Neural cell (in vitro differentiated cells): Measurements from ENCODE around the gene SPAG16. TPM values are rescaled to one million over a fixed set of nuclear protein-coding genes. Genes with fewer than 3 reads are reported as not detected.

ENCODE experiments used
- H2AFZ ChIP-seq: fragments of 200-600, 300-800 bp; sonication (generic), shearing (Covaris generic); 2 replicates; pipeline ENCODE4 v1.6.0; 2014; ENCODE audit warnings: low read depth, mild to moderate bottlenecking, antibody characterized with exemption, low read length, moderate library complexity
- H3F3A ChIP-seq: fragments of 200-600 bp; shearing (Covaris generic); 2 replicates; pipeline ENCODE4 v1.6.1; 2016; ENCODE audit warnings: mild to moderate bottlenecking, moderate library complexity, mixed read lengths, antibody characterized with exemption, low read length; ENCODE audit not compliant: insufficient read depth, poor library complexity, severe bottlenecking
- H3K27ac ChIP-seq: fragments of 200-600, 300-800 bp; sonication (generic), shearing (Covaris generic); 2 replicates; pipeline ENCODE4 v1.5.1; 2014; ENCODE audit warnings: mild to moderate bottlenecking, low read length, moderate library complexity
- H3K27me3 ChIP-seq: fragments of 300-800, 200-600 bp; sonication (generic), shearing (Covaris generic); 2 replicates; pipeline ENCODE4 v1.6.0; 2014; ENCODE audit warnings: mild to moderate bottlenecking, low read depth, low read length, moderate library complexity; ENCODE audit not compliant: insufficient read depth
- H3K36me3 ChIP-seq: fragments of 300-800, 200-600 bp; sonication (generic), shearing (Covaris generic); 2 replicates; pipeline ENCODE4 v1.5.1; 2014; ENCODE audit warnings: mild to moderate bottlenecking, antibody characterized with exemption, low read length, moderate library complexity; ENCODE audit not compliant: insufficient read depth
- H3K4me2 ChIP-seq: fragments of 300-800, 200-600 bp; sonication (generic), shearing (Covaris generic); 2 replicates; pipeline ENCODE4 v1.6.0; 2014; ENCODE audit warnings: mild to moderate bottlenecking, low read length
- H3K4me3 ChIP-seq: fragments of 300-800, 200-600 bp; sonication (generic), shearing (Covaris generic); 2 replicates; pipeline ENCODE4 v1.5.1; 2014; ENCODE audit warnings: mild to moderate bottlenecking, low read length, moderate library complexity
- H3K79me2 ChIP-seq: fragments of 200-600 bp; shearing (Covaris generic); replicated peaks from 2 replicates; pipeline ENCODE4 v1.6.0; 2014; ENCODE audit warnings: mild to moderate bottlenecking, low read length, moderate library complexity; ENCODE audit not compliant: insufficient read depth
- H3K9ac ChIP-seq: fragments of 300-800, 200-600 bp; sonication (generic), shearing (Covaris generic); 2 replicates; pipeline ENCODE4 v1.6.1; 2016; ENCODE audit warnings: mild to moderate bottlenecking, low read length, mixed read lengths
- H3K9me2 ChIP-seq: fragments of 200-600 bp; shearing (Covaris generic); 2 replicates; pipeline ENCODE4 v1.6.1; 2016; ENCODE audit warnings: mild to moderate bottlenecking, low read length, mixed read lengths; ENCODE audit not compliant: insufficient read depth
- H3K9me3 ChIP-seq: fragments of 200-600, 300-800 bp; sonication (generic), shearing (Covaris generic); 2 replicates; pipeline ENCODE4 v1.6.1; 2016; ENCODE audit warnings: mild to moderate bottlenecking, mixed run types, low read length, moderate library complexity, mixed read lengths
- H4K20me1 ChIP-seq: fragments of 200-600 bp; shearing (Covaris generic); 2 replicates; pipeline ENCODE4 v1.6.1; 2016; ENCODE audit warnings: mild to moderate bottlenecking, mixed run types; ENCODE audit not compliant: insufficient read depth
- CTCF ChIP-seq: fragments of 450-650 bp; IDR thresholded peaks from 2 replicates; pipeline ENCODE4 v1.5.1; 2014; ENCODE audit warnings: antibody characterized with exemption, mild to moderate bottlenecking, moderate library complexity; ENCODE audit not compliant: poor library complexity, severe bottlenecking
- EP300 ChIP-seq: fragments of 450-650 bp; conservative IDR thresholded peaks from 2 replicates; pipeline ENCODE4 v1.6.1; 2014; ENCODE audit warnings: antibody characterized with exemption, mild to moderate bottlenecking, moderate library complexity; ENCODE audit not compliant: poor library complexity, severe bottlenecking
- EZH2 ChIP-seq: fragments of 200-600, 300-800 bp; shearing (Covaris generic), sonication (generic); IDR thresholded peaks from 2 replicates; pipeline ENCODE4 v1.6.1; 2014; ENCODE audit warnings: antibody characterized with exemption, low read length, borderline replicate concordance, mild to moderate bottlenecking; ENCODE audit not compliant: insufficient read depth, poor library complexity, severe bottlenecking
- MXI1 ChIP-seq: fragments of 450-650 bp; conservative IDR thresholded peaks from 2 replicates; pipeline ENCODE4 v1.6.1; 2014; ENCODE audit warnings: antibody characterized with exemption, mild to moderate bottlenecking; ENCODE audit not compliant: poor library complexity, severe bottlenecking
- POLR2AphosphoS5 ChIP-seq: IDR thresholded peaks from 2 replicates; pipeline ENCODE4 v1.6.1; 2012
- RAD21 ChIP-seq: fragments of 450-650 bp; conservative IDR thresholded peaks from 2 replicates; pipeline ENCODE4 v1.6.1; 2014; ENCODE audit warnings: antibody characterized with exemption, mild to moderate bottlenecking, moderate library complexity
- SMC3 ChIP-seq: fragments of 450-650 bp; conservative IDR thresholded peaks from 2 replicates; pipeline ENCODE4 v1.6.1; 2014; ENCODE audit warnings: antibody characterized with exemption, mild to moderate bottlenecking, moderate library complexity; ENCODE audit not compliant: poor library complexity
- TAF1 ChIP-seq: IDR thresholded peaks from 2 replicates; pipeline ENCODE4 v1.6.1; 2012; ENCODE audit warnings: low read depth
- polyA plus RNA-seq: library from polyadenylated mRNA; depleted of rRNA; stranded (reverse); fragments of >200 nt; gene quantifications from 2 replicates; pipeline ENCODE4 v1.2.3, GENCODE V29; 2014
- TF ChIP-seq, protein P1 (sequence below): IDR thresholded peaks from 2 replicates; pipeline ENCODE4 v1.6.1; 2012; ENCODE audit warnings: borderline replicate concordance

Gene SPAG16
- polyA plus RNA-seq, 1 donor from 2014 or later: 75.4 TPM

GRCh38 chr2:213726101-213726500, 441.8 kb downstream of the SPAG16 start (continued):
- TF ChIP-seq, protein P1, sequence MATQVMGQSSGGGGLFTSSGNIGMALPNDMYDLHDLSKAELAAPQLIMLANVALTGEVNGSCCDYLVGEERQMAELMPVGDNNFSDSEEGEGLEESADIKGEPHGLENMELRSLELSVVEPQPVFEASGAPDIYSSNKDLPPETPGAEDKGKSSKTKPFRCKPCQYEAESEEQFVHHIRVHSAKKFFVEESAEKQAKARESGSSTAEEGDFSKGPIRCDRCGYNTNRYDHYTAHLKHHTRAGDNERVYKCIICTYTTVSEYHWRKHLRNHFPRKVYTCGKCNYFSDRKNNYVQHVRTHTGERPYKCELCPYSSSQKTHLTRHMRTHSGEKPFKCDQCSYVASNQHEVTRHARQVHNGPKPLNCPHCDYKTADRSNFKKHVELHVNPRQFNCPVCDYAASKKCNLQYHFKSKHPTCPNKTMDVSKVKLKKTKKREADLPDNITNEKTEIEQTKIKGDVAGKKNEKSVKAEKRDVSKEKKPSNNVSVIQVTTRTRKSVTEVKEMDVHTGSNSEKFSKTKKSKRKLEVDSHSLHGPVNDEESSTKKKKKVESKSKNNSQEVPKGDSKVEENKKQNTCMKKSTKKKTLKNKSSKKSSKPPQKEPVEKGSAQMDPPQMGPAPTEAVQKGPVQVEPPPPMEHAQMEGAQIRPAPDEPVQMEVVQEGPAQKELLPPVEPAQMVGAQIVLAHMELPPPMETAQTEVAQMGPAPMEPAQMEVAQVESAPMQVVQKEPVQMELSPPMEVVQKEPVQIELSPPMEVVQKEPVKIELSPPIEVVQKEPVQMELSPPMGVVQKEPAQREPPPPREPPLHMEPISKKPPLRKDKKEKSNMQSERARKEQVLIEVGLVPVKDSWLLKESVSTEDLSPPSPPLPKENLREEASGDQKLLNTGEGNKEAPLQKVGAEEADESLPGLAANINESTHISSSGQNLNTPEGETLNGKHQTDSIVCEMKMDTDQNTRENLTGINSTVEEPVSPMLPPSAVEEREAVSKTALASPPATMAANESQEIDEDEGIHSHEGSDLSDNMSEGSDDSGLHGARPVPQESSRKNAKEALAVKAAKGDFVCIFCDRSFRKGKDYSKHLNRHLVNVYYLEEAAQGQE: no peak

GRCh38 chr2:213733893-213734292, 449.6 kb downstream of the SPAG16 start:
- no peak overlapping the region for H3K27ac ChIP-seq
- H3K4me3 ChIP-seq: no peak overlapping the region
- no peaks in the 10 kb centered on the region for H3K79me2 ChIP-seq
- H3F3A ChIP-seq: no peaks in the 10 kb centered on the region
- no peaks in the 10 kb centered on the region for H4K20me1 ChIP-seq
- H2AFZ ChIP-seq: no peak overlapping the region
- no peaks in the 10 kb centered on the region for H3K9me2 ChIP-seq
- TF ChIP-seq CTCF (no peak), SMC3 (no peak), EZH2 (no peak), TAF1 (no peak), MXI1 (no peak), POLR2AphosphoS5 (no peak), RAD21 (no peak)
- H3K9ac ChIP-seq: no peak overlapping the region
- no peaks in the 10 kb centered on the region for H3K9me3 ChIP-seq
- no peak overlapping the region for H3K4me2 ChIP-seq
- no peaks in the 10 kb centered on the region for H3K27me3 ChIP-seq
- H3K36me3 ChIP-seq: no peaks in the 10 kb centered on the region

DNA sequence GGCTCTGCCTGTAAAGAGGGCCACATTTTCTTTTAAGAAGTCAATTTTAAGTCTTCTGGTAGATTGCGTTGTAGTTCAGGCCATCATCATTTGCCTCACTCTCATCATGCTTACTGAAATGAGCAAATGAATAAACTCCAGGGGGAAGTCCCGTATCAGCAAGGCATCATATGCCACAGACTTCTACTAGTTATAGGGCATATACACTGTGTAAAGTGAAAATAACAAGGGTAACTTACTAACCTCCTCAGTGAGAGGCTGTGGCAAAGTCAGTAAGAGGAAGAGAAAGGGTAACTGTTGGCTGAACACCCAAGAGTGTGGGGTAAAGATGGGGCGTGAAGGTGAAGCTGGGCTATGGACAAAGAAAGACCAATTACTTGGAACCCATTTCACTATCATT, 456.2 kb downstream of the SPAG16 start:
- Histone ChIP-seq H3K9me2 (no peaks in the 10 kb centered on the region), H3K4me3 (no peak overlapping the region), H3K79me2 (no peaks in the 10 kb centered on the region), H4K20me1 (no peaks in the 10 kb centered on the region), H3K27me3 (no peaks in the 10 kb centered on the region), H3F3A (no peaks in the 10 kb centered on the region), H2AFZ (no peak overlapping the region), H3K9ac (no peak overlapping the region), H3K36me3 (no peaks in the 10 kb centered on the region), H3K4me2 (no peak overlapping the region), H3K27ac (no peak overlapping the region), H3K9me3 (no peaks in the 10 kb centered on the region)
- TF ChIP-seq TAF1 (no peak), EZH2 (no peak), MXI1 (no peak), SMC3 (no peak), EP300 (no peak), RAD21 (no peak), POLR2AphosphoS5 (no peak), CTCF (no peak)
- TF ChIP-seq, protein P1: no peak
